Erythroblast (primary cell): ENCODE data around the gene TBX15.

Experiments used
- GATA1 ChIP-seq: IDR thresholded peaks from 2 replicates; pipeline ENCODE4 v1.6.1; 2011; ENCODE audit warnings: low read depth, mild to moderate bottlenecking, control low read depth, low read length, moderate library complexity
- POLR2A ChIP-seq: IDR thresholded peaks from 2 replicates; pipeline ENCODE4 v1.6.1; 2011; ENCODE audit warnings: mild to moderate bottlenecking, low read length

DNA sequence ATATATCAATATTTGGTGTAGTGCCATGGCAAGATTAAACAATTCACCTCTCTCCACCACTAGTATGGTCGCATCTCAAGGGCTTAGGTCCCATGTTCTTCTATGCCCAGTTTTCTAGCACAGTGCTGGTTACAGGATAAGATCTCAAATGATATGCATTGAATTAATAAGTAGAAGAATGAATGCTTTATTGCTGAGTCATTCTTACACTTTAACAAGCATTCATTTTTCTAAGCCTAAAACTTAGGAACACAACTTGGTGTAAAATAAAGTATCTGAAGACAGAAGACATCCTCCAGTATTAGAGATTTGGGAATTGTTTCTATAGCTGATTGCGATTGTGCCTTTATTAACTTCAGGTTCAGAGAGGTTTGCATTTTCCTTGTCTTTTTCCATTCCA lies 85.8 kb downstream of the TBX15 start:
- TF ChIP-seq POLR2A (no peak), GATA1 (no peak)
